Measurements from ENCODE around the gene KRT6C. TPM values are rescaled to one million over a fixed set of nuclear protein-coding genes. Genes with fewer than 3 reads are reported as not detected.

The KRT6C gene
- not detected in 2 replicates for total RNA-seq (2022)
- not detected for Bru-seq, nascent RNA
- not detected for BruChase-seq, experiment 1, labeled RNA remaining after a 6-hour chase
- BruChase-seq, experiment 2, labeled RNA remaining after a 2-hour chase = not detected
- long read RNA-seq = 0 reads

DNA sequence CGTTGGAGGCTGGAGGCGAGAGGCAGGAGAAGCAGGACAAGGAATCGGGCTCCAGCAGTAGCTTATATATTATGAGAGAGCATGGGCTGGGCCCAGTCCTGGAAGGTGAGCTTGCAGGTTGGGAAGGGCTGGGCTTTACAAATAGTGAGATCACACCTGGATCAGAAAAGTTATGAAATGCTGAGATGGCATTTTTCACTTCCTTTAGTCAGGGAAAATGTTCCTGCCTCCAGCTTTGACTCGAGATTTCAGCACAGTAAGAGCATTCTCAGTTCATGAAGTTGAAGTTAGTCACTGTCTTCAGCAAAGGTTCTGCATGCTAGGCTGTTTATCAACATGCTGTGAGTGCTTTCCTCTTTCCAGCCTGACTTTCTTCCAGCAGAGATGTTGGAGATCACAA is at the start of gene KRT6C:
Gene KRT6C, minus strand, starts transcription at position 38 of the 400 bp plus-strand sequence. CDS start 68 bp downstream, outside the sequence.
- Mint-ChIP-seq H3K36me3 (ENCODE audit: insufficient read depth, unreplicated experiment) (no peaks in the 10 kb centered on the region), H3K4me1 (ENCODE audit: low read depth, unreplicated experiment) (no peaks in the 10 kb centered on the region), H3K4me3 (ENCODE audit: low read depth, unreplicated experiment) (no peak within 1 kb of the TSS), H3K27ac (ENCODE audit: unreplicated experiment) (no peak within 1 kb of the TSS), H3K27me3 (ENCODE audit: unreplicated experiment) (peaks cover 51% of the 10 kb centered on the region), H3K9me3 (ENCODE audit: low read depth, unreplicated experiment) (no peaks in the 10 kb centered on the region)
- TF ChIP-seq, protein P1, sequence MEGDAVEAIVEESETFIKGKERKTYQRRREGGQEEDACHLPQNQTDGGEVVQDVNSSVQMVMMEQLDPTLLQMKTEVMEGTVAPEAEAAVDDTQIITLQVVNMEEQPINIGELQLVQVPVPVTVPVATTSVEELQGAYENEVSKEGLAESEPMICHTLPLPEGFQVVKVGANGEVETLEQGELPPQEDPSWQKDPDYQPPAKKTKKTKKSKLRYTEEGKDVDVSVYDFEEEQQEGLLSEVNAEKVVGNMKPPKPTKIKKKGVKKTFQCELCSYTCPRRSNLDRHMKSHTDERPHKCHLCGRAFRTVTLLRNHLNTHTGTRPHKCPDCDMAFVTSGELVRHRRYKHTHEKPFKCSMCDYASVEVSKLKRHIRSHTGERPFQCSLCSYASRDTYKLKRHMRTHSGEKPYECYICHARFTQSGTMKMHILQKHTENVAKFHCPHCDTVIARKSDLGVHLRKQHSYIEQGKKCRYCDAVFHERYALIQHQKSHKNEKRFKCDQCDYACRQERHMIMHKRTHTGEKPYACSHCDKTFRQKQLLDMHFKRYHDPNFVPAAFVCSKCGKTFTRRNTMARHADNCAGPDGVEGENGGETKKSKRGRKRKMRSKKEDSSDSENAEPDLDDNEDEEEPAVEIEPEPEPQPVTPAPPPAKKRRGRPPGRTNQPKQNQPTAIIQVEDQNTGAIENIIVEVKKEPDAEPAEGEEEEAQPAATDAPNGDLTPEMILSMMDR (IDR thresholded peaks at IDR 0.05; ENCODE audit: unreplicated experiment) = no peak
- DNase-seq = no peak
- intact Hi-C loops (cut with micrococcal nuclease; ENCODE audit: unreplicated experiment) = no loop called here
- CTCF ChIA-PET = no interaction called here
- BruUV-seq (replicated peaks) = no TSS peak

DNA sequence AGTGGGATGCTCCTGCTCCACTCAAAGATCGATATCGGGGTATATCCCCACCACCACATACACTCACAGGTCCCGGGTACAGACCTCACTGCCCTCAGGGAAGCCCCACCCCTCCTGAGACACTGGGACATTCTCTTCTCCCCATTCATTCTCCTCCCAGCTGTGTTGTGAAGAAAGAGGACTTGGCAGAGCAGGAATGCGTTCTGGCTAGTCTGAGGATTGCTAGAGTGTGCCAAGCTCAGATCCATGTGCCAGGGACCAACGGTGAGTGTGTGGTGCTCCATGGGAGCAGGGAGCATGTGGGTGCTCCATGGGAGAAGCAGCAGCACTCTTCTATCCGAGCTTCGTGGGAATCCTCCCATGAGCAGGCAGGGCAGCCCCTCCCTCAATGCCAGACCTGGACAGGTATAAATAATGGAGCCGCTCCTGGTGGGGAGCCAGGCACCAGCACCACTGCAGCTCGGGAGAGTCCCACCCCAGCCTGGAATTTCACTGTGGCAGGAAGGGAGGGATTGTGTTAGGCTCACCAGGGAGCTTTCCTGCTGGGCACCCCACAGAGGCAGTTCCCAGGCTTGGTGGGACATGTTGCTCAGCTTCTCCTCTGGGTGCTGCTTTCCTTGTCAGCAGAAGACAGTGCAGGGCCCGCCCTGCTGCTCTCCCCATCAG is 48.9 kb upstream of the KRT6C start:
- H3K4me3 Mint-ChIP-seq (ENCODE audit: low read depth, unreplicated experiment) = no peak overlapping the region
- intact Hi-C loops (cut with micrococcal nuclease; ENCODE audit: unreplicated experiment) = no loop called here
- TF ChIP-seq, protein P1 (IDR thresholded peaks at IDR 0.05; ENCODE audit: unreplicated experiment) = no peak

DNA sequence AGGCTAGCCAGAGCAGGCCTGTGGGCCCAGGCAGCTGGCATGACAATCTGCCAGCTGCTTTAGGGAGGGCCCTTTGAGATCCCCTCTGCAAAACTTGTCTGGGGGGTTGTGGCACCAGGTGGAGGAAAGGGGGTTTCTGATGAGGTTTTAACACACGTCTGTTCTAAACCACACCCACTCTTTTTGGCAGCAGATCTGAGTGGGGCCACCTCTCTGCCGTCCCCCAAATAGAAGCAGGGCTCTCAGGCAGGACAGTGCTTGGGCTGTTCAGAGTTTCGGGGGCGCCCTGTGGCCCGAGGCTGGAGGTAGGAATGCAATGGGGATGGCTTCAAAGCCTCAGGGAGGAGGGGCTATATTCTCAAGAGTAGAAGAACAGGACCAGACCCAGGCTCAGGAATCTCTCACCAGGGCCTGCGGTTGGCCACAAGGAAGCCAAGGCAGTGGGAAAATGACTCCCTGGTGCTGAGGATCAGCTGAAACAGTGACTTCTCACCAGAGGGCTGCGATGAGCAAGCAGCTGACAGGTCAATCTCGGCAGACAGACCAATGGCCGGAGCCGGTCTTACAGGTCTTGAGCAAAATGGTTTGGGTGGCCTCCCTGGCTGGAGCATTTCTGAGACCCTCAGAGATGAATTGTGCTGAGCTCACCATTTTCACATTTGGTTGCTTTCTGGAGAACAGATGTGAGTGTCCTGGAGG is 48.1 kb upstream of the KRT6C start:
- no peak overlapping the region for H3K4me3 Mint-ChIP-seq (ENCODE audit: low read depth, unreplicated experiment)
- DNase-seq = no peak
- TF ChIP-seq, protein P1 (IDR thresholded peaks at IDR 0.05; ENCODE audit: unreplicated experiment) = no peak
- CTCF ChIA-PET = interaction anchor here (0.7 to 1.4 kb wide), 4 partner anchors 15 to 447 kb away, joined by 3 to 4 read pairs (median 3); no protein-coding TSS in a partner anchor
- H3K4me1 Mint-ChIP-seq (ENCODE audit: low read depth, unreplicated experiment) = peaks cover 12% of the 10 kb centered on the region
- peaks cover 14% of the 10 kb centered on the region for H3K27me3 Mint-ChIP-seq (ENCODE audit: unreplicated experiment)
- H3K36me3 Mint-ChIP-seq (ENCODE audit: insufficient read depth, unreplicated experiment) = no peaks in the 10 kb centered on the region
- no peaks in the 10 kb centered on the region for H3K9me3 Mint-ChIP-seq (ENCODE audit: low read depth, unreplicated experiment)
- no TSS peak for BruUV-seq (replicated peaks)
- no peak overlapping the region for H3K27ac Mint-ChIP-seq (ENCODE audit: unreplicated experiment)
- intact Hi-C loops (cut with micrococcal nuclease; ENCODE audit: unreplicated experiment) = no loop called here

More for the DNA sequence above, 48.9 kb upstream of the KRT6C start:
- H3K4me1 Mint-ChIP-seq (ENCODE audit: low read depth, unreplicated experiment) = peaks cover 12% of the 10 kb centered on the region
- no peak overlapping the region for H3K27ac Mint-ChIP-seq (ENCODE audit: unreplicated experiment)
- H3K27me3 Mint-ChIP-seq (ENCODE audit: unreplicated experiment) = peaks cover 14% of the 10 kb centered on the region
- no TSS peak for BruUV-seq (replicated peaks)
- no peak for DNase-seq
- H3K9me3 Mint-ChIP-seq (ENCODE audit: low read depth, unreplicated experiment) = no peaks in the 10 kb centered on the region
- CTCF ChIA-PET = no interaction called here
- no peaks in the 10 kb centered on the region for H3K36me3 Mint-ChIP-seq (ENCODE audit: insufficient read depth, unreplicated experiment)

DNA sequence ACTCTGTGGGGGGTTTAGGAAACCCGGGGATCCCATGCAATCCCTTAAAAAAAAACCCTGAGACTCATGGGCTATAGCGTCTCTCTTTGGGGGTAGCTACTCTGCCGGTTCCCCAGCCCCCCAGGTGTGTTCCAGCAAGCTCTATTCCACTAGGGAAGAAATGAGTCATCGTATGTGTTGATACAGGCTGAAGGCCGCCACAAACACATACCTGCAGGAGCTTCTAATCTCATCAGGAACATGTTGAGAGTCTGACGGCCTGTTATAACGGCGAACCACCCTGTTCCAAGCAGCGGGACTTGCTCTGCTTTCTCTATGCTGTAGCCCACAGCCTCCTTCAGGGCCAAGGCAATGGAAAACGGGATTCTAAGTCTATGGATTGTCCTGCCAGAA is 47.6 kb upstream of the KRT6C start:
- Mint-ChIP-seq H3K4me3 (ENCODE audit: low read depth, unreplicated experiment) (no peak overlapping the region), H3K27me3 (ENCODE audit: unreplicated experiment) (peaks cover 19% of the 10 kb centered on the region), H3K36me3 (ENCODE audit: insufficient read depth, unreplicated experiment) (no peaks in the 10 kb centered on the region), H3K27ac (ENCODE audit: unreplicated experiment) (no peak overlapping the region), H3K4me1 (ENCODE audit: low read depth, unreplicated experiment) (peaks cover 12% of the 10 kb centered on the region), H3K9me3 (ENCODE audit: low read depth, unreplicated experiment) (no peaks in the 10 kb centered on the region)
- DNase-seq = peak; percentile 35
- TF ChIP-seq, protein P1 (IDR thresholded peaks at IDR 0.05; ENCODE audit: unreplicated experiment) = no peak
- CTCF ChIA-PET = interaction anchor here (0.7 to 1.4 kb wide), 4 partner anchors 14 to 448 kb away, joined by 3 to 4 read pairs (median 3); no protein-coding TSS in a partner anchor
- no TSS peak for BruUV-seq (replicated peaks)
- intact Hi-C loops (cut with micrococcal nuclease; ENCODE audit: unreplicated experiment) = no loop called here

All from Calu3 (cell line).